Measurements from ENCODE around the gene ZNF407. TPM values are rescaled to one million over a fixed set of nuclear protein-coding genes. Genes with fewer than 3 reads are reported as not detected.

Gene ZNF407
- total and polyA plus RNA-seq, 2 of the 13 experiments (the other 11 are each of a cell fraction or from before 2014, with no cell fraction given), result 2.3 to 8.7 TPM

- TF ChIP-seq ZNF609 (CRISPR knock-in tag; IDR thresholded peaks at IDR 0.05; ENCODE audit: borderline replicate concordance), result no peak
- TF ChIP-seq SOX5 (CRISPR knock-in tag; IDR thresholded peaks at IDR 0.05; ENCODE audit: borderline replicate concordance), result no peak
Measured at GRCh38 chr18:75109319-75109691, 511.6 kb downstream of the ZNF407 start (continued).

GRCh38 chr18:75109819-75110218 is 512.1 kb downstream of the ZNF407 start:
- no peaks in the 10 kb centered on the region for H3K36me3 ChIP-seq (replicated peaks in 1 of 2; ENCODE audit: control insufficient read depth in 1 of 2, insufficient read depth in 2 of 2, low read length in 2 of 2)
- BruUV-seq (replicated peaks), result no TSS peak
- no peak overlapping the region for H3K9ac ChIP-seq (ENCODE audit: insufficient read depth, low read depth, low read length)
- ChIA-PET CTCF (ENCODE audit: low intra/inter-chr PET ratio, low total read pairs) (no interaction called here), POLR2A (no interaction called here)
- H3K4me1 ChIP-seq (ENCODE audit: insufficient read depth, low read length), result no peaks in the 10 kb centered on the region
- no peak overlapping the region for H3K4me3 ChIP-seq (replicated peaks in 1 of 3; ENCODE audit: insufficient read depth in 1 of 3, low read depth in 2 of 3, low read length in 3 of 3)
- 50% methylated on average over 8 of the region's 10 CpGs for WGBS (ENCODE audit: low lambda C conversion rate)
- peaks cover 6 to 87% of the 10 kb centered on the region in 2 experiments for H3K27me3 ChIP-seq (ENCODE audit: control insufficient read depth in 1 of 2, insufficient read depth in 2 of 2, low read length in 2 of 2)
- ATAC-seq (no peak), DNase-seq (ENCODE audit: low spot score) (no peak), FAIRE-seq (no peak)
- in situ Hi-C loops (cut with HindIII; ENCODE audit: extremely low pct_ligation_motif_present, low pct_unique_long_range_greater_than_20kb) (no loop called here), intact Hi-C loops (cut with micrococcal nuclease; ENCODE audit: unreplicated experiment) (no loop called here)
- no peaks in the 10 kb centered on the region for H3K9me3 ChIP-seq (ENCODE audit: low read length)
- no peak overlapping the region for H3K4me2 ChIP-seq (ENCODE audit: low read depth, low read length)
- H2AFZ ChIP-seq (ENCODE audit: low read length), result no peak overlapping the region
- H3K79me2 ChIP-seq (ENCODE audit: insufficient read depth, low read length), result no peaks in the 10 kb centered on the region
- H3K27ac ChIP-seq (ENCODE audit: extremely low read length, insufficient read depth, low read length), result no peak overlapping the region
- H4K20me1 ChIP-seq (ENCODE audit: insufficient read depth, low read length), result no peaks in the 10 kb centered on the region
- TF ChIP-seq MED8 (CRISPR knock-in tag; IDR thresholded peaks at IDR 0.05; ENCODE audit: insufficient replicate concordance), result no peak
- no peak for TF ChIP-seq ZNF350 (CRISPR knock-in tag; IDR thresholded peaks at IDR 0.05; ENCODE audit: borderline replicate concordance, low read depth)
- no peak for TF ChIP-seq ZNF354B (CRISPR knock-in tag; IDR thresholded peaks at IDR 0.05)
- TF ChIP-seq BCL3 (CRISPR knock-in tag; IDR thresholded peaks at IDR 0.05), result no peak
- no peak for TF ChIP-seq ZNF558 (CRISPR knock-in tag; IDR thresholded peaks at IDR 0.05; ENCODE audit: borderline replicate concordance)
- no peak for TF ChIP-seq NR1H2 (CRISPR knock-in tag; IDR thresholded peaks at IDR 0.05; ENCODE audit: borderline replicate concordance, low read depth)
- TF ChIP-seq HCFC1 (IDR thresholded peaks at IDR 0.05; ENCODE audit: low read depth, low read length), result no peak
- TF ChIP-seq PAX8 (CRISPR knock-in tag; IDR thresholded peaks at IDR 0.05; ENCODE audit: borderline replicate concordance), result no peak
- no peak for TF ChIP-seq CREB3 (CRISPR knock-in tag; IDR thresholded peaks at IDR 0.05)
- TF ChIP-seq IRF9 (CRISPR knock-in tag; IDR thresholded peaks at IDR 0.05; ENCODE audit: borderline replicate concordance), result no peak
- TF ChIP-seq ZNF207 (IDR thresholded peaks at IDR 0.05; ENCODE audit: borderline replicate concordance), result no peak
- no peak for TF ChIP-seq NAIF1 (CRISPR knock-in tag; IDR thresholded peaks at IDR 0.05; ENCODE audit: borderline replicate concordance)
- no peak for TF ChIP-seq ZMYM4 (CRISPR knock-in tag; IDR thresholded peaks at IDR 0.05)
- TF ChIP-seq ZNF605 (CRISPR knock-in tag; IDR thresholded peaks at IDR 0.05), result no peak
- TF ChIP-seq ZNF224 (CRISPR knock-in tag; IDR thresholded peaks at IDR 0.05), result no peak
